Measurements from ENCODE around the gene MAPK8IP3. TPM values are rescaled to one million over a fixed set of nuclear protein-coding genes. Genes with fewer than 3 reads are reported as not detected.

MAPK8IP3 gene
- total and polyA plus RNA-seq, 12 donors: 12.1 to 430 (median 56.1) TPM

DNA sequence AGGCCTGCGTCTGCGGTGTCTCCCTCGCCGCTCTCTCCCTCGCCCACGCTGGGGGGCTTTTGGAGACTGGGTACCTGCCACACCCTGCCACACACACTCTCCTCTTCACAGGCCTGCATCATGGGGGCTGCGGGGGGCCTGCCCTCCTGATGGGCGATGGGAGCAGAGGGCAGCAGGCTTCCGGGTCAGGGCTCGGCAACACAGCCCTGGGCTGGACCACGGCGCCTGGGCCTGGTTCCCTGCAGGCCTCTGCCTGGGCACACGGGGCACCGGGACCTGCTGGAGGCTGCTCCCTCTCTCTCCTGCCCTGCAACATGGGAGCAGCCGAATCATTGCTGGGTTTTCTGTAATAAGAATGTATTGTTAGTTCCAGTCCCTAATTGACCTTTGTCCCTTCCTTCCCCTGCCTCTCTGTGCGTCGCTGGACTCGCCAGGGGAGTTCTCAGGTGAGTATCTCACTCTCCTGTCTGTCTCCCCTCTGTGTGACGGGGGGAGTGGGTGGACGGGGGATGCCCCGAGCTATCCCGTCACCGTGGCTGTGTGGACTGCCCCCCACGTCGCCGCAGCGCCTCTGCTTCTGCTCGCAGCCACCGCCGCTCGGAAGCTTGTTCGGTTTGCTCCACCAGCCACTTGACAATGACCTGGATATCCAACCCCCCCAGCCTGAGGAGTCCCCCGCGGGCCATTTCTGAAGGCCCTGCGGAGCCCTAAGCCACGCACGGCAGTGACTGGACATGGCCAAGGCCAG, 51.9 kb downstream of the MAPK8IP3 start:
- no peaks in the 10 kb centered on the region for H3K4me1 ChIP-seq (replicated peaks in 1 of 2)
- peaks cover 0 to 43% of the 10 kb centered on the region in 2 donors for H3K36me3 ChIP-seq (replicated peaks in 1 of 2)
- 90 to 96% (median 94%) methylated on average over 23 to 37 of the region's 37 CpGs for WGBS, 4 donors
- intact Hi-C loops (cut with DNase I): no loop called here
- H3K27me3 ChIP-seq: no peaks in the 10 kb centered on the region
- no peak overlapping the region for H3K27ac ChIP-seq
- H3K9me3 ChIP-seq (replicated peaks in 1 of 3): no peaks in the 10 kb centered on the region
- TF ChIP-seq, protein P1, sequence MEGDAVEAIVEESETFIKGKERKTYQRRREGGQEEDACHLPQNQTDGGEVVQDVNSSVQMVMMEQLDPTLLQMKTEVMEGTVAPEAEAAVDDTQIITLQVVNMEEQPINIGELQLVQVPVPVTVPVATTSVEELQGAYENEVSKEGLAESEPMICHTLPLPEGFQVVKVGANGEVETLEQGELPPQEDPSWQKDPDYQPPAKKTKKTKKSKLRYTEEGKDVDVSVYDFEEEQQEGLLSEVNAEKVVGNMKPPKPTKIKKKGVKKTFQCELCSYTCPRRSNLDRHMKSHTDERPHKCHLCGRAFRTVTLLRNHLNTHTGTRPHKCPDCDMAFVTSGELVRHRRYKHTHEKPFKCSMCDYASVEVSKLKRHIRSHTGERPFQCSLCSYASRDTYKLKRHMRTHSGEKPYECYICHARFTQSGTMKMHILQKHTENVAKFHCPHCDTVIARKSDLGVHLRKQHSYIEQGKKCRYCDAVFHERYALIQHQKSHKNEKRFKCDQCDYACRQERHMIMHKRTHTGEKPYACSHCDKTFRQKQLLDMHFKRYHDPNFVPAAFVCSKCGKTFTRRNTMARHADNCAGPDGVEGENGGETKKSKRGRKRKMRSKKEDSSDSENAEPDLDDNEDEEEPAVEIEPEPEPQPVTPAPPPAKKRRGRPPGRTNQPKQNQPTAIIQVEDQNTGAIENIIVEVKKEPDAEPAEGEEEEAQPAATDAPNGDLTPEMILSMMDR (IDR thresholded peaks at IDR 0.05): no peak
- TF ChIP-seq POLR2A (IDR thresholded peaks at IDR 0.05): no peak
- DNase-seq: no peak
- H3K4me3 ChIP-seq: no peak overlapping the region

DNA sequence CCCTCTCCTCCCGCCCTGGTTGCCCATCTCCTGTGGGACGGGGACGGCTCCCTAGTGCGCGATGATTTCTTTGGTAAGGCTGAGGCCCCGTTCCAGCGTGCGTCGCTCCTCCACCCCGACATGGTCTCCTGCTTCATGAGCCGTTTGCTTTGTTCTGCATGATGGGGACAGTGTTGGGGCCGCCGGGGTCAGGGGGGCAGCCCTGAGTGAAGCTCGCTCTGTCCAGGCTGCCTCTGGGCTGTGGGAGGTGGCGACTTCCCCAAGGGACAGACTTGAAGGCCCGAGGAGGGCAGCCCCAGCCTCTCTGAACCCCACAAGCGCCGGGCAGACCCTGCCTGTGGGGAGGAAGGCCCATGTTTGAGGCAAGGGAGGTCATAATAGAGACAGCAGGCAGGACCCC, 52.9 kb downstream of the MAPK8IP3 start:
- no peaks in the 10 kb centered on the region for H3K9me3 ChIP-seq (replicated peaks in 1 of 3)
- 91 to 96% (median 94%) methylated on average over 15 to 18 of the region's 18 CpGs for WGBS, 4 donors
- intact Hi-C loops (cut with DNase I): no loop called here
- TF ChIP-seq, protein P1 (IDR thresholded peaks at IDR 0.05): no peak
- no peak for TF ChIP-seq POLR2A (IDR thresholded peaks at IDR 0.05)
- H3K4me3 ChIP-seq: no peak overlapping the region
- no peaks in the 10 kb centered on the region for H3K4me1 ChIP-seq (replicated peaks in 1 of 2)
- H3K27me3 ChIP-seq: no peaks in the 10 kb centered on the region
- H3K27ac ChIP-seq: no peak overlapping the region
- DNase-seq: no peak
- H3K36me3 ChIP-seq (replicated peaks in 1 of 2): peaks cover 0 to 47% of the 10 kb centered on the region in 2 donors

DNA sequence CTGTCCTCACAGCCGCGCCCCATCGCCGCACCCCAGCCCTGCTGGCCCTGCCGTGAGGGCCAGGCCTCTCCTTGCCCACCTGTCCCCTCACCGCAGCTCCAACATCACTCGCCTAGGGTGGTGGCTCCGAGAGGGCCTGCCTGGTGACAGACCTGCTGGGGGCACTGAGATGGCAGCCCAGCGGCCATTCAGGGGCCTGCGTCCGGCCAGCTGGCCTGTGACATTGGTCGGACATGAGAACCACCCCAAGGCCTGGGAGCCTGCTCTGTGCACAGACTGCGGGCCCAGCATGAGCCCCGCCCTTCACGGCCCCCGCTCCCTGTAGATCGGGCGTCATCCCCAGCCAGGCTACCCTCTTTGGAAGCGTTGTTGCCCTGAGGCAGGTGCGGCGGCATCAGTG, 53.5 kb downstream of the MAPK8IP3 start:
- Histone ChIP-seq H3K4me3 (no peak overlapping the region), H3K27me3 (no peaks in the 10 kb centered on the region), H3K36me3 (replicated peaks in 1 of 2) (peaks cover 0 to 53% of the 10 kb centered on the region in 2 donors), H3K9me3 (replicated peaks in 1 of 3) (no peaks in the 10 kb centered on the region), H3K4me1 (replicated peaks in 1 of 2) (no peaks in the 10 kb centered on the region), H3K27ac (no peak overlapping the region)
- DNase-seq: no peak
- WGBS, 4 donors: 94 to 98% (median 95%) methylated on average over 10 to 21 of the region's 21 CpGs
- intact Hi-C loops (cut with DNase I): no loop called here
- TF ChIP-seq, protein P1 (IDR thresholded peaks at IDR 0.05): no peak
- no peak for TF ChIP-seq POLR2A (IDR thresholded peaks at IDR 0.05)

DNA sequence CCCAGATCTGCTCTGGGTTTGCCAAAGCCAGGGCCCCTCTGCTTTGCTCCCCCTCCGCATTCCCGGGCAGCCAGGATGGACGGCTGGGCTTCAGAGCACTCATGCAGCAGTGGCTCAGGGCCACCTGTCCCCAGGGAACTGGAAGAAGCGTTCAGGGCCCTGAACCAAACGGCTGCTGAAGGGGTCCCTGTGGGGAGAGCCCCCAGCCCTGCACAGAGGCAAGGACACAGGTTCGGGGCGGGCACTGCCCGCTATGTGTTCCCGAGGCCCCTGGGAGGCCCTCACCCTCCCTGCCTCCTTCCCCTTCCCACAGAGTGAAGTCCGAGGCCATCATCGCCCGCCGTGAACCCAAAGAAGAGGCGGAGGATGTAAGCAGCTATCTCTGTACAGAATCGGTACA, 54.9 kb downstream of the MAPK8IP3 start:
- WGBS, 4 donors: 88 to 97% (median 89%) methylated on average over 11 to 15 of the region's 15 CpGs
- H3K27ac ChIP-seq: no peak overlapping the region

More for the DNA sequence above, 54.9 kb downstream of the MAPK8IP3 start:
- no peak overlapping the region for H3K4me3 ChIP-seq
- no peaks in the 10 kb centered on the region for H3K9me3 ChIP-seq (replicated peaks in 1 of 3)
- no peaks in the 10 kb centered on the region for H3K27me3 ChIP-seq
- TF ChIP-seq POLR2A (IDR thresholded peaks at IDR 0.05): no peak
- TF ChIP-seq, protein P1 (IDR thresholded peaks at IDR 0.05): no peak
- no peak for DNase-seq
- intact Hi-C loops (cut with DNase I): no loop called here
- peaks cover 0 to 63% of the 10 kb centered on the region in 2 donors for H3K36me3 ChIP-seq (replicated peaks in 1 of 2)
- no peaks in the 10 kb centered on the region for H3K4me1 ChIP-seq (replicated peaks in 1 of 2)

Data from adrenal gland (tissue), 12 donors.